Mesendoderm (in vitro differentiated cells): ENCODE data around the gene ZEB2.

ENCODE experiments used
- DNase-seq: peaks from one replicate; pipeline ENCODE4 v3.0.0; 2013
- H2AK5ac ChIP-seq: 2 replicates; pipeline ENCODE4 v1.6.1; 2013; ENCODE audit warnings: low read length, inconsistent platforms
- H2BK120ac ChIP-seq: 2 replicates; pipeline ENCODE4 v1.6.1; 2013; ENCODE audit warnings: low read depth, mild to moderate bottlenecking, low read length, moderate library complexity, mixed read lengths
- H2BK15ac ChIP-seq: replicated peaks from 2 replicates; pipeline ENCODE4 v1.6.1; 2013; ENCODE audit warnings: low read depth, mild to moderate bottlenecking, moderate library complexity
- H2BK5ac ChIP-seq: 2 replicates; pipeline ENCODE4 v1.6.1; 2013; ENCODE audit warnings: low read length, inconsistent platforms
- H3K18ac ChIP-seq: 2 replicates; pipeline ENCODE4 v1.6.1; 2013; ENCODE audit warnings: mild to moderate bottlenecking, low read length, mixed read lengths
- H3K23ac ChIP-seq: one replicate; pipeline ENCODE4 v1.6.1; 2013; ENCODE audit warnings: low read length
- H3K27ac ChIP-seq: 2 replicates; pipeline ENCODE4 v1.5.1; 2013; ENCODE audit warnings: low read depth, mild to moderate bottlenecking, inconsistent platforms, low read length, moderate library complexity
- H3K27me3 ChIP-seq: 2 replicates; pipeline ENCODE4 v1.6.1; 2013; ENCODE audit warnings: low read length, control low read depth, mild to moderate bottlenecking, inconsistent platforms; ENCODE audit not compliant: insufficient read depth, poor library complexity
- H3K36me3 ChIP-seq: 2 replicates; pipeline ENCODE4 v1.6.1; 2013; ENCODE audit warnings: low read length, inconsistent platforms; ENCODE audit not compliant: control insufficient read depth, insufficient read depth
- H3K4ac ChIP-seq: one replicate; pipeline ENCODE4 v1.6.1; 2013; ENCODE audit warnings: low read depth, mild to moderate bottlenecking, low read length, moderate library complexity
- H3K4me1 ChIP-seq: 2 replicates; pipeline ENCODE4 v1.6.1; 2013; ENCODE audit warnings: low read depth, low read length, inconsistent platforms; ENCODE audit not compliant: control insufficient read depth
- H3K4me2 ChIP-seq: 2 replicates; pipeline ENCODE4 v1.6.1; 2013; ENCODE audit warnings: low read length
- H3K4me3 ChIP-seq: 2 replicates; pipeline ENCODE4 v1.5.1; 2013; ENCODE audit warnings: mild to moderate bottlenecking, low read length
- H3K56ac ChIP-seq: one replicate; pipeline ENCODE4 v1.6.1; 2013; ENCODE audit warnings: low read length
- H3K79me1 ChIP-seq: 2 replicates; pipeline ENCODE4 v1.6.1; 2013; ENCODE audit warnings: low read length, inconsistent platforms
- H3K79me2 ChIP-seq: 2 replicates; pipeline ENCODE4 v1.6.1; 2013; ENCODE audit warnings: mild to moderate bottlenecking, low read length; ENCODE audit not compliant: control insufficient read depth, insufficient read depth
- H3K9ac ChIP-seq: 2 replicates; pipeline ENCODE4 v1.6.1; 2013; ENCODE audit warnings: low read length, inconsistent platforms
- H4K5ac ChIP-seq: one replicate; pipeline ENCODE4 v1.6.1; 2013; ENCODE audit warnings: low read length
- H4K8ac ChIP-seq: one replicate; pipeline ENCODE4 v1.6.1; 2013; ENCODE audit warnings: low read depth, mild to moderate bottlenecking, control low read depth, low read length, moderate library complexity
- WGBS: extraction: QIAGEN DNeasy Blood & Tissue Kit; methylation state at CpG from one replicate; pipeline ENCODE4 v1.1.7; 2013; ENCODE audit warnings: low lambda C conversion rate, missing lambda C conversion rate; ENCODE audit not compliant: insufficient coverage; ENCODE audit errors: extremely low coverage; 5-methylcytosine and 5-hydroxymethylcytosine counted together

ZEB2 gene

GRCh38 chr2:144522176-144522896 is 2.4 kb upstream of the ZEB2 start:
- Histone ChIP-seq H2AK5ac (no peak overlapping the region), H2BK5ac (peak overlapping the region; percentile 69), H3K18ac (peak overlapping the region; percentile 4), H3K56ac (peak overlapping the region; percentile 82), H3K23ac (no peak overlapping the region), H3K4ac (no peak overlapping the region), H3K9ac (peak overlapping the region; percentile 52), H3K79me1 (no peaks in the 10 kb centered on the region), H3K79me2 (no peaks in the 10 kb centered on the region), H4K5ac (no peak overlapping the region), H3K27ac (no peak overlapping the region), H3K27me3 (peaks cover 14% of the 10 kb centered on the region), H3K4me3 (no peak overlapping the region), H3K36me3 (no peaks in the 10 kb centered on the region), H2BK120ac (no peak overlapping the region), H2BK15ac (no peak overlapping the region), H3K4me1 (peaks cover 3% of the 10 kb centered on the region), H4K8ac (no peak overlapping the region), H3K4me2 (peak overlapping the region; percentile 81)
- no CpG with 5 or more reads among the region's 8 CpGs for WGBS
- DNase-seq = no peak

- Histone ChIP-seq H3K27me3 (peaks cover 14% of the 10 kb centered on the region), H3K4me2 (no peak overlapping the region), H3K79me1 (no peaks in the 10 kb centered on the region)
Observed at GRCh38 chr2:144521686-144522085, 1.8 kb upstream of the ZEB2 start.

GRCh38 chr2:144520756-144521487 is 1.0 kb upstream of the ZEB2 start:
- no CpG with 5 or more reads among the region's 8 CpGs for WGBS
- Histone ChIP-seq H3K36me3 (no peaks in the 10 kb centered on the region), H2BK5ac (no peak overlapping the region), H3K4me3 (no peak overlapping the region), H3K79me1 (no peaks in the 10 kb centered on the region), H3K27me3 (peaks cover 14% of the 10 kb centered on the region), H3K18ac (no peak overlapping the region), H3K4ac (no peak overlapping the region), H3K4me1 (peaks cover 3% of the 10 kb centered on the region), H3K9ac (no peak overlapping the region), H4K5ac (no peak overlapping the region), H3K23ac (no peak overlapping the region), H3K56ac (no peak overlapping the region), H2BK15ac (no peak overlapping the region), H3K4me2 (no peak overlapping the region), H2AK5ac (no peak overlapping the region), H4K8ac (no peak overlapping the region), H3K27ac (no peak overlapping the region), H3K79me2 (no peaks in the 10 kb centered on the region), H2BK120ac (no peak overlapping the region)
- DNase-seq = no peak

More at GRCh38 chr2:144521686-144522085, 1.8 kb upstream of the ZEB2 start:
- peak overlapping the region; percentile 57 for H3K18ac ChIP-seq
- no peak for DNase-seq
- H3K36me3 ChIP-seq = no peaks in the 10 kb centered on the region
- H3K79me2 ChIP-seq = no peaks in the 10 kb centered on the region
- H3K9ac ChIP-seq = no peak overlapping the region
- no peak overlapping the region for H3K4ac ChIP-seq
- H2BK15ac ChIP-seq = peak overlapping the region; percentile 29
- H2AK5ac ChIP-seq = no peak overlapping the region
- no peak overlapping the region for H3K27ac ChIP-seq
- no peak overlapping the region for H3K23ac ChIP-seq
- H3K56ac ChIP-seq = no peak overlapping the region
- H3K4me1 ChIP-seq = peaks cover 3% of the 10 kb centered on the region
- no peak overlapping the region for H4K5ac ChIP-seq
- no peak overlapping the region for H2BK120ac ChIP-seq
- WGBS = no CpG with 5 or more reads among the region's 4 CpGs
- no peak overlapping the region for H3K4me3 ChIP-seq
- no peak overlapping the region for H4K8ac ChIP-seq
- H2BK5ac ChIP-seq = no peak overlapping the region

DNA sequence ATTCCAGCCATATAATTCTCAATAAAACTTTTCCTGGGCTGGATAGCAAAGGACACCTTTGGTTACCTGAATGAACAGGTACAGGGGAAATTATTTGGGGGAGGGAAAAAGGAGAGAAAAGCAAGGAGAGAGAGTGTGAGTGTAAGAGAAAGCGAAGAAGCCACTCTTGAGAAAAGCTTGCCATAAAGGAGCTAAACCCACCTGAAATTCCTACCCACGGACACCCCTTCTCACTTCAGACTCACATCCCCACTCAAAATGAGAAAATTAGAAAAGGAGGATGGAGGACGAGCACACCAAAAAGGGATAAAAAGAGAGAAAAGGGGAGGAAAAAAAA is 354 bp downstream of the ZEB2 start:
- Histone ChIP-seq H3K36me3 (no peaks in the 10 kb centered on the region), H3K56ac (peak overlapping the region; percentile 30), H3K4ac (no peak overlapping the region), H3K27ac (no peak overlapping the region), H2AK5ac (no peak overlapping the region), H3K79me1 (no peaks in the 10 kb centered on the region), H3K9ac (peak overlapping the region; percentile 47), H3K27me3 (peaks cover 19% of the 10 kb centered on the region), H3K23ac (no peak overlapping the region), H3K18ac (peak overlapping the region; percentile 70), H3K4me1 (peaks cover 3% of the 10 kb centered on the region), H2BK15ac (peak overlapping the region; percentile 80), H4K5ac (no peak overlapping the region), H4K8ac (no peak overlapping the region), H2BK5ac (no peak overlapping the region), H2BK120ac (peak overlapping the region; percentile 23), H3K79me2 (no peaks in the 10 kb centered on the region), H3K4me2 (peak overlapping the region; percentile 52), H3K4me3 (peak overlapping the region; percentile 0)
- WGBS = no CpG with 5 or more reads among the region's 3 CpGs
- DNase-seq = no peak

DNA sequence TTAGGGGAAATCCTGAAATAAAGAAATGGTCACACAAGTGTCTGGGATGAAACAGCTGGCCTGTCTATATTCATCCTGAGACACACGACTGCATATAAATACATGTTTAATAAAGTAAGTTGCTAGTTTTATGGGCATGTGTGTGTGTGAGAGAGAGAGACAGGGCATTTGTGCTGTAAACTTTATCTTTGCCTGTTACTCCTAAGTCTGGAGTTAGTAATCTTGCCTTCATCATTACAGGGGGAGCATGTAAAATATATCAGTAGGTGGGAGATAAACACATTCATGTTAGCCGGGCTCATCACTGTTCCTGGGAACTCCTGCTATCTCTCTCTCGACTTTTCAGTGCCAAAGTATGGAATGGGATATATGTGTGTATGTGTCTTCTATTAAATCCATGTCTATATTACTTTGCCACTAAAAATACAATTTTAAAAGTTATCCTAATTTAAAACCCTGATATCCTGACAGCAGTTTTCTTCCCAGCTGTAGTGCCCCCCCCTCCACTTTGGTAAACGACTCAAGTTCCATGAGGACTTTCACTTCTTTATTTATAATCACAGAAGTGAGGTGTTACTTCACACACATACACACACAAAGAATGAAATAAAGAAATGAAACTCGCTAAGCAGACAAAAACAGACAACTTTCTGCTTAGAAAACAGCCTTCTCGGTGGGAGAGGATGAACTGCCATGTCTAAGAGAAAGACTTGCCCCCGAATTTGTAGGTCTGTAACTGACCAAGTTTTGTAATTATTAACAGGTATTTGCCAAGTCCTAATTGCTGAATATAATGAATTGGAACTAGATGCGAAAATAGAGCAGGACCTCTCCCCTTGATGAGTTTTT is 947 bp downstream of the ZEB2 start:
- Histone ChIP-seq H3K4me3 (no peak overlapping the region), H2BK15ac (peak overlapping the region; percentile 80), H3K36me3 (no peaks in the 10 kb centered on the region), H3K56ac (no peak overlapping the region), H3K9ac (no peak overlapping the region), H3K27me3 (peaks cover 23% of the 10 kb centered on the region), H3K4ac (no peak overlapping the region), H3K23ac (no peak overlapping the region), H3K79me2 (no peaks in the 10 kb centered on the region), H4K5ac (no peak overlapping the region), H3K4me2 (peak overlapping the region; percentile 52), H2AK5ac (no peak overlapping the region), H3K27ac (no peak overlapping the region), H3K4me1 (peaks cover 3% of the 10 kb centered on the region), H2BK120ac (no peak overlapping the region), H3K18ac (no peak overlapping the region), H2BK5ac (no peak overlapping the region), H3K79me1 (no peaks in the 10 kb centered on the region), H4K8ac (no peak overlapping the region)
- no CpG with 5 or more reads among the region's 8 CpGs for WGBS
- no peak for DNase-seq
